HepG2 (cell line): Measurements from ENCODE around the gene IKZF3. TPM values are rescaled to one million over a fixed set of nuclear protein-coding genes. Genes with fewer than 3 reads are reported as not detected.

Experiments
- ELF3 ChIP-seq: IDR thresholded peaks from 2 replicates; pipeline ENCODE4 v1.6.1; 2016; ENCODE audit warnings: missing genetic modification reagents, missing compliant biosample characterization
- FOXJ3 ChIP-seq: sonication (generic); formaldehyde crosslinking; IDR thresholded peaks from 2 replicates; pipeline ENCODE4 v1.4.0; 2020; ENCODE audit warnings: missing genetic modification reagents, mild to moderate bottlenecking, borderline replicate concordance
- HDAC1 ChIP-seq: sonication (generic); formaldehyde crosslinking; IDR thresholded peaks from 2 replicates; pipeline ENCODE4 v1.5.1; 2020; ENCODE audit warnings: mild to moderate bottlenecking, missing genetic modification reagents
- KAT7 ChIP-seq: IDR thresholded peaks from 2 replicates; pipeline ENCODE4 v1.6.1; 2018; ENCODE audit warnings: borderline replicate concordance, missing compliant biosample characterization
- KAT8 ChIP-seq: IDR thresholded peaks from 2 replicates; pipeline ENCODE4 v1.6.1; 2016; ENCODE audit warnings: missing genetic modification reagents, missing compliant biosample characterization
- NFIB ChIP-seq: sonication (generic); formaldehyde crosslinking; IDR thresholded peaks from 2 replicates; pipeline ENCODE4 v1.9.0; 2021; ENCODE audit warnings: missing genetic modification reagents, mild to moderate bottlenecking, borderline replicate concordance
- PLRG1 ChIP-seq: fragments of 450-650 bp; conservative IDR thresholded peaks from 2 replicates; pipeline ENCODE4 v1.6.1; 2016
- RARA ChIP-seq: IDR thresholded peaks from 2 replicates; pipeline ENCODE4 v1.6.1; 2016; ENCODE audit warnings: missing genetic modification reagents, missing compliant biosample characterization
- REL ChIP-seq: sonication (generic); formaldehyde crosslinking; conservative IDR thresholded peaks from 2 replicates; pipeline ENCODE4 v1.8.0; 2022; ENCODE audit warnings: mild to moderate bottlenecking, missing genetic modification reagents, moderate library complexity
- TBP ChIP-seq: sonication (generic); formaldehyde crosslinking; IDR thresholded peaks from 2 replicates; pipeline ENCODE4 v1.5.0; 2020; ENCODE audit warnings: missing genetic modification reagents
- ZNF44 ChIP-seq: sonication (generic); formaldehyde crosslinking; IDR thresholded peaks from 2 replicates; pipeline ENCODE4 v1.5.1; 2020; ENCODE audit warnings: mild to moderate bottlenecking, missing genetic modification reagents
- ZNF709 ChIP-seq: sonication (generic); formaldehyde crosslinking; IDR thresholded peaks from 2 replicates; pipeline ENCODE4 v1.5.0; 2020; ENCODE audit warnings: mild to moderate bottlenecking, missing genetic modification reagents
- ZNF878 ChIP-seq: sonication (generic); formaldehyde crosslinking; IDR thresholded peaks from 2 replicates; pipeline ENCODE4 v1.8.1; 2023; ENCODE audit warnings: mild to moderate bottlenecking, missing genetic modification reagents, moderate library complexity
- polyA plus RNA-seq, 8 experiments: library from polyadenylated mRNA; depleted of rRNA in 3 of 8; stranded (reverse) in 7 of 8; unstranded in 1 of 8; fragments of >200 nt; fragmentation: Illumina TruSeq in 4 of 8; extraction: Trizol in 4 of 8; gene quantifications; 2 replicates each; pipeline versions ENCODE4 v1.2.1 to v1.2.3, GENCODE V29; 2011 to 2016; ENCODE audit warnings: low read depth in 4 of 8, missing spikeins in 1 of 8, mixed read lengths in 1 of 8; ENCODE audit not compliant: insufficient read depth in 1 of 8
- total RNA-seq, 5 experiments: library from RNA; depleted of rRNA; stranded (reverse); fragments of >200 nt; fragmentation: Illumina TruSeq; extraction: Trizol; gene quantifications; 2 replicates each; pipeline ENCODE4 v1.2.3, GENCODE V29; 2016; ENCODE audit warnings: low read depth in 1 of 5
- TF ChIP-seq, protein P1 (sequence below): sonication (generic); formaldehyde crosslinking; IDR thresholded peaks from 2 replicates; pipeline ENCODE4 v1.4.0; 2020; ENCODE audit warnings: low read depth, missing genetic modification reagents
- TF ChIP-seq, protein P2 (sequence below): sonication (generic); formaldehyde crosslinking; IDR thresholded peaks from 2 replicates; pipeline ENCODE4 v1.8.1; 2023; ENCODE audit warnings: missing genetic modification reagents, inconsistent platforms, borderline replicate concordance
- TF ChIP-seq, protein P3 (sequence below): sonication (generic); formaldehyde crosslinking; IDR thresholded peaks from 2 replicates; pipeline ENCODE4 v1.8.0; 2022; ENCODE audit warnings: missing genetic modification reagents, low read depth, mild to moderate bottlenecking, borderline replicate concordance
- TF ChIP-seq, protein P4 (sequence below): sonication (generic); formaldehyde crosslinking; IDR thresholded peaks from 2 replicates; pipeline ENCODE4 v1.4.0; 2020; ENCODE audit warnings: low read depth, mild to moderate bottlenecking, missing genetic modification reagents
- TF ChIP-seq, protein P5 (sequence below): sonication (generic); formaldehyde crosslinking; conservative IDR thresholded peaks from 2 replicates; pipeline ENCODE4 v1.8.0; 2022; ENCODE audit warnings: missing genetic modification reagents

Gene IKZF3
- total and polyA plus RNA-seq, 2 of the 13 experiments (the other 11 are each of a cell fraction or from before 2014, with no cell fraction given) = not detected

DNA sequence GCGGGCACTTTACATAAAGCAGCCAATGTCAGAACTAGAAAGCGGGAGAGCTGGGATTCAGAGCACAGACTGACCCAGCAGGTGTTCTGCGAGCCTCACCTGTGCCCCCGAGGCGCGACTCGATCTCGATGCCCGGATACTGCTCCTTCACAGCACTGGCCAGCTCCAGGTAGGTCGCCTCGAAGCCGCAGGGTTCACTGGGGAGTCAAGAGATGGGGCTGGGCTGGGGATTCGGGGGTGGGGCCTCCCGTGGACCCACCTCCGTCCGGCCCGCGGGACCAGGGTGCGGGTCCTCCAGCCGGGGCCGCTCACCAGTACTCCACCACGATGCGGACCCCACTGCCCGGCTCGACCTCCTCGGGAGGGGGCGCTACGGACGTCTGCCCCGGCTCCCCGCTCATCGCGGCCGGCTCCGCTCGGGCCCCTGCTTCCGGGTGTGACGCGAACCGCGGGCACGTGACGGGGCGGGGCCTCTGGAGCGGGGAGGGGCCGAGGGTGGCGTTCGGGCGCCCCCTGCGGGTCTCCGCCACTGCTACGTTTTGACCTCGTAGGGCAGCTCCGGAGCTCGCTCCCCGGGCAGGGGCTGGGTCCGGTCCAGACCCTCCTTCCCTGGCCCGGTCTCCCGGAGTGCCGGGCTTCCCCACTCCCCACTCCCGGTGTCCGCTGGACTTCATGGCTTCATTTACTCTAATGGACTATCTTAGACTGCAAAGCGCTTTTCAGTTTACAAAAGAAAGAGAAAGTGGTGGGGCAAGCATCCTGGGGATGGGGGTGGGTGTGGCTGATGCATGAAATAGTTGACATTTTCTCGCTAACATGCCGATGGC is 133.8 kb downstream of the IKZF3 start, which contains the start of gene MIEN1 (continued):
- TF ChIP-seq TBP = 0 out of 2 replicates have a peak, but pooled peaks have one; percentile 81
- TF ChIP-seq HDAC1 (CRISPR knock-in tag) = peak; percentile 98
- no peak; the same call in 1 of the 2 replicates for TF ChIP-seq FOXJ3
- peak; percentile 64; the same call in 1 of the 2 replicates for TF ChIP-seq ZNF44 (CRISPR knock-in tag)
- TF ChIP-seq, protein P1, sequence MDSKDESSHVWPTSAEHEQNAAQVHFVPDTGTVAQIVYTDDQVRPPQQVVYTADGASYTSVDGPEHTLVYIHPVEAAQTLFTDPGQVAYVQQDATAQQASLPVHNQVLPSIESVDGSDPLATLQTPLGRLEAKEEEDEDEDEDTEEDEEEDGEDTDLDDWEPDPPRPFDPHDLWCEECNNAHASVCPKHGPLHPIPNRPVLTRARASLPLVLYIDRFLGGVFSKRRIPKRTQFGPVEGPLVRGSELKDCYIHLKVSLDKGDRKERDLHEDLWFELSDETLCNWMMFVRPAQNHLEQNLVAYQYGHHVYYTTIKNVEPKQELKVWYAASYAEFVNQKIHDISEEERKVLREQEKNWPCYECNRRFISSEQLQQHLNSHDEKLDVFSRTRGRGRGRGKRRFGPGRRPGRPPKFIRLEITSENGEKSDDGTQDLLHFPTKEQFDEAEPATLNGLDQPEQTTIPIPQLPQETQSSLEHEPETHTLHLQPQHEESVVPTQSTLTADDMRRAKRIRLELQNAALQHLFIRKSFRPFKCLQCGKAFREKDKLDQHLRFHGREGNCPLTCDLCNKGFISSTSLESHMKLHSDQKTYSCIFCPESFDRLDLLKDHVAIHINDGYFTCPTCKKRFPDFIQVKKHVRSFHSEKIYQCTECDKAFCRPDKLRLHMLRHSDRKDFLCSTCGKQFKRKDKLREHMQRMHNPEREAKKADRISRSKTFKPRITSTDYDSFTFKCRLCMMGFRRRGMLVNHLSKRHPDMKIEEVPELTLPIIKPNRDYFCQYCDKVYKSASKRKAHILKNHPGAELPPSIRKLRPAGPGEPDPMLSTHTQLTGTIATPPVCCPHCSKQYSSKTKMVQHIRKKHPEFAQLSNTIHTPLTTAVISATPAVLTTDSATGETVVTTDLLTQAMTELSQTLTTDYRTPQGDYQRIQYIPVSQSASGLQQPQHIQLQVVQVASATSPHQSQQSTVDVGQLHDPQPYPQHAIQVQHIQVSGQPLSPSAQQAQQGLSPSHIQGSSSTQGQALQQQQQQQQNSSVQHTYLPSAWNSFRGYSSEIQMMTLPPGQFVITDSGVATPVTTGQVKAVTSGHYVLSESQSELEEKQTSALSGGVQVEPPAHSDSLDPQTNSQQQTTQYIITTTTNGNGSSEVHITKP (CRISPR knock-in tag) = peak; percentile 61; the same call in 1 of the 2 replicates
- TF ChIP-seq, protein P2, sequence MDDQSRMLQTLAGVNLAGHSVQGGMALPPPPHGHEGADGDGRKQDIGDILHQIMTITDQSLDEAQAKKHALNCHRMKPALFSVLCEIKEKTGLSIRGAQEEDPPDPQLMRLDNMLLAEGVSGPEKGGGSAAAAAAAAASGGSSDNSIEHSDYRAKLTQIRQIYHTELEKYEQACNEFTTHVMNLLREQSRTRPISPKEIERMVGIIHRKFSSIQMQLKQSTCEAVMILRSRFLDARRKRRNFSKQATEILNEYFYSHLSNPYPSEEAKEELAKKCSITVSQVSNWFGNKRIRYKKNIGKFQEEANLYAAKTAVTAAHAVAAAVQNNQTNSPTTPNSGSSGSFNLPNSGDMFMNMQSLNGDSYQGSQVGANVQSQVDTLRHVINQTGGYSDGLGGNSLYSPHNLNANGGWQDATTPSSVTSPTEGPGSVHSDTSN (CRISPR knock-in tag) = no peak
- no peak for TF ChIP-seq NFIB (CRISPR knock-in tag)
- TF ChIP-seq, protein P3, sequence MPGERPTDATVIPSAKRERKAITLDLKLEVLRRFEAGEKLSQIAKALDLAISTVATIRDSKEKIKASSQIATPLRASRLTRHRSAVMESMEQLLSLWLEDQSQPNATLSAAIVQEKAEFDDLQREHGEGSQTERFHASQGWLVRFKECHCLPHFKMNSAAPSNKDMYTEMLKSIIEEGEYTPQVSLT (CRISPR knock-in tag) = no peak
- peak; percentile 30; the same call in 1 of the 2 replicates for TF ChIP-seq ZNF878 (CRISPR knock-in tag)
- TF ChIP-seq KAT8 (CRISPR knock-in tag) = peak; percentile 97
- TF ChIP-seq ZNF709 (CRISPR knock-in tag) = 0 out of 2 replicates have a peak, but pooled peaks have one; percentile 67
- TF ChIP-seq, protein P4, sequence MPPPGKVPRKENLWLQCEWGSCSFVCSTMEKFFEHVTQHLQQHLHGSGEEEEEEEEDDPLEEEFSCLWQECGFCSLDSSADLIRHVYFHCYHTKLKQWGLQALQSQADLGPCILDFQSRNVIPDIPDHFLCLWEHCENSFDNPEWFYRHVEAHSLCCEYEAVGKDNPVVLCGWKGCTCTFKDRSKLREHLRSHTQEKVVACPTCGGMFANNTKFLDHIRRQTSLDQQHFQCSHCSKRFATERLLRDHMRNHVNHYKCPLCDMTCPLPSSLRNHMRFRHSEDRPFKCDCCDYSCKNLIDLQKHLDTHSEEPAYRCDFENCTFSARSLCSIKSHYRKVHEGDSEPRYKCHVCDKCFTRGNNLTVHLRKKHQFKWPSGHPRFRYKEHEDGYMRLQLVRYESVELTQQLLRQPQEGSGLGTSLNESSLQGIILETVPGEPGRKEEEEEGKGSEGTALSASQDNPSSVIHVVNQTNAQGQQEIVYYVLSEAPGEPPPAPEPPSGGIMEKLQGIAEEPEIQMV (CRISPR knock-in tag) = peak; percentile 70; the same call in 1 of the 2 replicates
- TF ChIP-seq KAT7 (CRISPR knock-in tag) = peak; percentile 78; the same call in 1 of the 2 replicates
- TF ChIP-seq, protein P5, sequence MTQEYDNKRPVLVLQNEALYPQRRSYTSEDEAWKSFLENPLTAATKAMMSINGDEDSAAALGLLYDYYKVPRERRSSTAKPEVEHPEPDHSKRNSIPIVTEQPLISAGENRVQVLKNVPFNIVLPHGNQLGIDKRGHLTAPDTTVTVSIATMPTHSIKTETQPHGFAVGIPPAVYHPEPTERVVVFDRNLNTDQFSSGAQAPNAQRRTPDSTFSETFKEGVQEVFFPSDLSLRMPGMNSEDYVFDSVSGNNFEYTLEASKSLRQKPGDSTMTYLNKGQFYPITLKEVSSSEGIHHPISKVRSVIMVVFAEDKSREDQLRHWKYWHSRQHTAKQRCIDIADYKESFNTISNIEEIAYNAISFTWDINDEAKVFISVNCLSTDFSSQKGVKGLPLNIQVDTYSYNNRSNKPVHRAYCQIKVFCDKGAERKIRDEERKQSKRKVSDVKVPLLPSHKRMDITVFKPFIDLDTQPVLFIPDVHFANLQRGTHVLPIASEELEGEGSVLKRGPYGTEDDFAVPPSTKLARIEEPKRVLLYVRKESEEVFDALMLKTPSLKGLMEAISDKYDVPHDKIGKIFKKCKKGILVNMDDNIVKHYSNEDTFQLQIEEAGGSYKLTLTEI (CRISPR knock-in tag) = no peak
- no peak for TF ChIP-seq PLRG1
- TF ChIP-seq REL = peak; percentile 61; the same call in 1 of the 2 replicates
- TF ChIP-seq RARA (CRISPR knock-in tag) = peak; percentile 76
- TF ChIP-seq ELF3 (CRISPR knock-in tag) = peak; percentile 99
